ENCODE data around the gene SMARCD3.

SMARCD3 gene

GRCh38 chr7:151246851-151247580 lies 1.5 kb downstream of the SMARCD3 start:
- DNase-seq = peak; percentile 87

DNA sequence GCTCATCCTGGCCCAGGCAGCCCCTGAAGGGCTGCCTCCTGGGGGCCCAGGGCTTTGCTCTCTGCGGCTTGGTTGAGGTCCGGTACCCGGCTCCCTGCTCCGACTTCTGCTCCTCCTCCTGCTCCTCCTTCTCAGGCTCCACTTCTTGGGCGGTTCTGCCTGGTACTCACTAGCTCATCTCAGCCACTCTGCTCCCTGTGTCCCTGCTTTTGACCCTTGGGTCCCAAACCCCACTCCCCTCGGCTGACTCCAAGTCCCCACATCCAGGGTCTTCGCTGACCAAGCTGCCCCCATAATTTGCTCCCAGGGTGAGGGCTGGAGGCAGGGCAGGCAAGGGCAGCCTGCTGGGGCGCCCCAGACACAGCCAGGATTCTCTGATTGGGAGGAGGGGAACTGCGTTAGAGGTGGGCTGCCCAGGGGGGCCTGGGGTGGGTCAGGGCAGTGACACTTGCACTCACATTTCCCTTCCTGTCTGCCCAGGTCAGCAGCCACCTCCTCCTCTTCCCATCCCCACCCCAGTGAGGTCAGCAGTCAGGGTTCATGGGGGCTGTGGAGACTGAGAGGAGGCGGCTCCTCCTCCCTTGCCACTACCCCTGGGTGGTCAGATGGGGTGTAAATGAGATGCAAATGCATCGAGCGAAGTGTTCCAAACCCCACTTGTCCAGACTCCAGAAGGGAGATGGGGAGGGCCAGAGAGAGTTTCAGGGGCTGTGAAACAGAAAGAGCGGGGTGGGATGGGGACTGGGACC lies 2.2 kb downstream of the SMARCD3 start:
- DNase-seq = no peak

DNA sequence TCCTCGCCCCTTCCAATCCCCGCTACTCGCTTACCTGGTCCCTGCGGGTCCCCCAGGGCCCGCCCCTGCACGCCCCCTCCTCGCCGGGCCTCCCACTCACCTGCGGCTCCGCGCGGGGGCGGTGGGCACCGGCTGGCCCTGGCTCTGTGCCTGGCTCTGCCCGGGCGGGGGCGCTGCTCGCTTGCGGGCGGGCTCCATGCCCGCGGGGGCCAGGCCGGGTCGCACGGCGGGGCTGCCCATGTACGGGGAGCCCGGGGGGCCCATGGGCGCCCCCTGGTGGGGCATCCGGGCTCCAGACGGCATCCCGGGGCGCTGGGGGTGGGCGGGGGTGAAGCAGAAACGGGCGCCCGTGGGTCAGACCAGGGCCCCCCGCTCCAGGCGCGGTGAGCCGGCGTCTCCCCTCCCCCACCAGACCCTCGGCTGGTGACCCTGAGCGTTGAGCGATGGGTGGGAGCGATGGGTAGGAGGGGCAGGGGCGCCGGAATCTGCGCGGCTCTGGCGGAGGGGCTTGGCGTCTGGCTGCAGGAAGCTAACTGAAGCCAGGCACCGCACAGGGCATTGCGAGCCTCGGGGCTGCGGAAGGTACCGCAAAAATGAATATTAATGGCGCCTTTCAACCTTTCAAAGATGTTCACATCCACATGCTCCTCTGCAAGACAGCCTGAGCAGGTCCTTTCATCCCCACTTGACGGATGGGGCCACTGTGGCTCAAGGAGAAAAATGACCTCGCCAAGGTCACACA lies 3.0 kb downstream of the SMARCD3 start:
- peak; percentile 62 for DNase-seq

GRCh38 chr7:151244841-151245346 lies 3.6 kb downstream of the SMARCD3 start:
- DNase-seq = no peak

DNA sequence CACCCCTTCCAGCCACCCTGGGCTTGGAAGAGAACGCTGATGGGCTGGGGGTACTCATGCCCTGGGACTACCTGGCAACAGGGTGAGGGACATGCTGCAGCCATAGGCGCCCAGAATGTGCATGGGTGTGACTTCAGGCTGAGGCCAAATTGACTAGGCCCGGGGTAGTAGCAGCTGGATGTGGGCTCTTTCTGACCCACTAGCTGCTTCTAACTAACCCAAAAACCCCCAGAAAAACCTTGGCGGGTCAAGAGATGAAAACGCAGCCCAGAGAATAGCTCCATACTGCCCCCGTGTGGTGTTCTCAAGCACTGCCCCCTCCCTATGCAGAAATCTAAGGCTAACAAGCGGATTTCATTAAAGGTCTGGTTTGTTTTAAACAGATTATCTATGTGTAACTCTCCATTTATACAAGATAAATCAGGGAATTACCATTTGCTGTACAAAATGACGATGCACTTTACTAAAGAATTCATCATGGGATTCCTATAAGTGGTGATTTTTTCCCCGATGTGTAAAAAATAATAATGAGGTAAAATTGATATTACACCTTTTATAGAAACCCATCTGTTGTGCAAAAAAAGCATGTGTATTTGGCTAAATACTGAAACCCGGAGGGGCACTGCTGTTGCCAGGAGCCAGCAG lies 4.2 kb downstream of the SMARCD3 start:
- no peak for DNase-seq

DNA sequence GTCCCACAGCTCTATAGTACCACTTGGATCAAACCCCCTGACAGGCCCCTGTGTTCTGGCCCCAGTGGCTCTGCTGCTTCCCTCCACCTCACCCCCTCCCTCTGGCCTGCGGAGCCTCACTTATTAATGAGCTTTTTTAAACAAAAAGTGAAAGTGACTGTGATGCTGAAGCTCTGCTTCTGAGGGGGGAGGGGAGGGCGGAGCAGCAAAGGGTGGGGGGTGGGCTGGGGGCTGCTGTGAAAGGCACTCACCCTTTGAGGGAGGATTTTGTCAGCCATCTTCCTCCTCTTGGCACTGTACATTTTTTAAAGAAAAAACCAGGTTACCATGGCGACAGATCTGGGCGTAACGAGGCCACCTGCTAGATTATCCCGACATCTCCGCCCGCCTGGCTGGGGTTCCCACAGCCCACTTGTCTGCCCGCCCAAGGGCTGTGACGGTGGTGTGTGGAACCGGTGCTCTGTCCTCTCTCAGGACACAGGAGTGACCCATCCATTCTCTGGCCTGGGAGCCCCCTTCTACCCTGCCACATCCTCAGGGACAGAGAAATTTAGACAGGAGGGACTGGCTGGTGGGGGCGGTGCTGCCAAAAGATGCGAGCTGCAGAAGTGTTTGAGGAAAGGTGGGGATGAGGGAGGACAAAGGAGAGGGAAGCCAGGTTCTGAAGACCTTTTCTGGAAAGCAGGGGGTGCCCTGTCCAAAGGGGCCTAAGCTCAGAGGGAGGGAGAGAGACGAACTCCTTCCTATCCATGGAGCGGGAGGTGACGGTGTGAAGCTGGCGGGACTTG lies 4.9 kb downstream of the SMARCD3 start:
- DNase-seq = no peak

DNA sequence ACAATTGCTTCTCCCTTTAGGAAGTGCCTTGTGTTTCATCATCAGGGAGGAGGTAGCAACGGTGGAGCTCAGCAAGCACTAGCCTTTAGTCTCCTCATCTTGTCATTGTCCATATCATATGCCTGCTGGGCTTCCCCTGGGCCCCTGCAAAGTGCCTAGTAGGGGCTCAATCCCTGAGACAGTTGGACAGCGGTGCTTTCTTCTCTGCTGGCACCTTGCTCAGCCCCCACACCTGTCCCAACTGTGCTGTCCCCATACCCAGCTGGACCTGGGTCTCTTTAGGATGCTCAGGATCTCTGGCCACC lies 5.5 kb downstream of the SMARCD3 start:
- DNase-seq = no peak

GRCh38 chr7:151242159-151243044 lies 6.1 kb downstream of the SMARCD3 start:
- no peak for DNase-seq

DNA sequence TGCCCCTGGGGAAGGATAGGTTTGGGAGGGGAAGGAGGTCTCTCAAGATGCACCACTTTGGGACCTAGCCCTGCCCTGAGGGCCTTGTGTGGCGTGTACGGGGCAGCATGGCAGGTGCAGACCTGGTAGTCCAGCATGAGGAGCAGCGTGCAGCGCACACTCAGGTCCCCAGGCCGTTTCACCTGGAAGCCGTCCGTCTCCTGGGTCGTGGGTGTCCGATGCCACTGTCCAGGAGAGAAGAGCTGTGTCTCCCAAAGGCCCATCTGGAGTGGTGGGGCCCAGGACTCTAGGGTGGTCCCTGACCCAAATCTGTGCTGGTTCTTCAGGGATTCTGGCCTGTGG lies 6.8 kb downstream of the SMARCD3 start:
- no peak for DNase-seq

GRCh38 chr7:151240942-151241754 lies 7.3 kb downstream of the SMARCD3 start:
- no peak for DNase-seq

DNA sequence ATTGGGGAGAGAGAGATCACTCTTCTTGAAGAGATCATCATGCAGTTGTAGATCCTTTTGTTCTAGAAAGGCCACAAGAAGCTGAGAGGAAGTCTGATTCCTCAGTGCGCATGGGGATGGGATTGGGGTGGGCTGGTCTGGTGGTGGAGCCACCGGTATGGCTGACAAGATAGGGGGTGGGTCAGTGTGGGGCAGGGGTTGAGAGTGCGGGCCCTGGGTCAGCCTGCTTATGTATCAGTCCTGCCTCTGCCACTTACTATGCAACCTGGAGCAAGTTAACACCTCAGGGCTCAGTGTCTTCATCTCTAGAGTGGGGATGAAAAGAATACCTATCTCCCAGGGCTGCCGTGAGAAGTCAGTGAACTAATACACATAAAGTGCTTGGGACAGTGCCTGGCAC lies 8.0 kb downstream of the SMARCD3 start:
- no peak for DNase-seq

GRCh38 chr7:151239837-151240459 lies 8.5 kb downstream of the SMARCD3 start:
- no peak for DNase-seq

DNA sequence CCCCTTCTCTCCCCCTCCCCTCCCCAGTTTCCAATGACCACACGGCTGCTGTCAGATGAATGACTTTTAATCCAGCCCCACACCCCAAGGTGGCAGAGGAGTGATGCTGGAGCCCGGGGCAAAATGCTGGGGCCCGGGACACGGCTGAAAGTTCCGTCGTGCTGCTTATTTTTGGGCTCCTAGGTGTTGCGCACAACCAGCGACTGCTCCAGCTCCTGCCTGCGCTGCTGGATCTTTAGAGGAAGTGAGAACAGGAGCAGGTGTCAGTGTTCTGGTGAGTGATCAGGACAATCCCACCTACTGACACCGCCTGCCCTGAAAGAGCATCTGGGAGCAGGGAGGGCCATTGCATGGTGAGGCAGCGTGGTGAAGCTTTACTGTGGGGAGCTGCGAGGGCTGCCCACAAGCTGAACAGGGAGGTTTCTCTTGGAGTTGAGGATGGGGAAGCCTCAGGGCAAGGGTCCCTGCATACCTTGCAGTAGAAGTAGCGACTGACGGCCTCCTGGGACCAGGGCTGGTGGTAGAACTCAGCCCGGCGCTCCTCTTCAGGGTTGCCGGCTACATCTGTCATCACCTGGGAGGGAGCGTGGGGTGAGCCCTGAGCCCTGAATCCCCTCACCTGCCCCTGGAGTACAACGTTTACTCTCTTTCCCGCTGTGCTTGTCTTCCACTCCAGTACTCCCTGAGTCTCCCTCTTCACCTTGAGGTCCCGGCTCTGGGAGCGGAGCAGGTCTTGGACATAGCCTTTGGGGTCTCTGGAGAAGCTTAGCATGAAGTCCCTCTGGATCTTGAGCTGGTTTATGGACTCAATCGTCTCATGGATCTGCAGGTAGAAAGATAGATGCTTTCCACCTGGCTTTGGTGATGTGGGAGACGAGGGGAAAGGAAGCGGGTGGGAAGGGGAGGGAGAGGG lies 9.3 kb downstream of the SMARCD3 start:
- no peak for DNase-seq

DNA sequence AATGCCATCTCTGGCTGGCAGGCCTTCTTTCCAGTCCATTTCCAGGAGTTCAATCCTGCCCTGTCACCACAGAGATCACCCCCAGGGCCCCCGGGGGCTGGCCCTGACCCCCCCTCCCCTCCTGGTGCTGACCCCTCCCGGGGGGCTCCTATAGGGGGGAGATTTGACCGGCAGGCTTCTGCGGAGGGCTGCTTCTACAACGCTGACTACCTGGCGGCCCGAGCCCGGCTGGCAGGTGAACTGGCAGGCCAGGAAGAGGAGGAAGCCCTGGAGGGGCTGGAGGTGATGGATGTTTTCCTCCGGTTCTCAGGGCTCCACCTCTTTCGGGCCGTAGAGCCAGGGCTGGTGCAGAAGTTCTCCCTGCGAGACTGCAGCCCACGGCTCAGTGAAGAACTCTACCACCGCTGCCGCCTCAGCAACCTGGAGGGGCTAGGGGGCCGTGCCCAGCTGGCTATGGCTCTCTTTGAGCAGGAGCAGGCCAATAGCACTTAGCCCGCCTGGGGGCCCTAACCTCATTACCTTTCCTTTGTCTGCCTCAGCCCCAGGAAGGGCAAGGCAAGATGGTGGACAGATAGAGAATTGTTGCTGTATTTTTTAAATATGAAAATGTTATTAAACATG lies 10.2 kb downstream of the SMARCD3 start:
- DNase-seq = no peak

DNA sequence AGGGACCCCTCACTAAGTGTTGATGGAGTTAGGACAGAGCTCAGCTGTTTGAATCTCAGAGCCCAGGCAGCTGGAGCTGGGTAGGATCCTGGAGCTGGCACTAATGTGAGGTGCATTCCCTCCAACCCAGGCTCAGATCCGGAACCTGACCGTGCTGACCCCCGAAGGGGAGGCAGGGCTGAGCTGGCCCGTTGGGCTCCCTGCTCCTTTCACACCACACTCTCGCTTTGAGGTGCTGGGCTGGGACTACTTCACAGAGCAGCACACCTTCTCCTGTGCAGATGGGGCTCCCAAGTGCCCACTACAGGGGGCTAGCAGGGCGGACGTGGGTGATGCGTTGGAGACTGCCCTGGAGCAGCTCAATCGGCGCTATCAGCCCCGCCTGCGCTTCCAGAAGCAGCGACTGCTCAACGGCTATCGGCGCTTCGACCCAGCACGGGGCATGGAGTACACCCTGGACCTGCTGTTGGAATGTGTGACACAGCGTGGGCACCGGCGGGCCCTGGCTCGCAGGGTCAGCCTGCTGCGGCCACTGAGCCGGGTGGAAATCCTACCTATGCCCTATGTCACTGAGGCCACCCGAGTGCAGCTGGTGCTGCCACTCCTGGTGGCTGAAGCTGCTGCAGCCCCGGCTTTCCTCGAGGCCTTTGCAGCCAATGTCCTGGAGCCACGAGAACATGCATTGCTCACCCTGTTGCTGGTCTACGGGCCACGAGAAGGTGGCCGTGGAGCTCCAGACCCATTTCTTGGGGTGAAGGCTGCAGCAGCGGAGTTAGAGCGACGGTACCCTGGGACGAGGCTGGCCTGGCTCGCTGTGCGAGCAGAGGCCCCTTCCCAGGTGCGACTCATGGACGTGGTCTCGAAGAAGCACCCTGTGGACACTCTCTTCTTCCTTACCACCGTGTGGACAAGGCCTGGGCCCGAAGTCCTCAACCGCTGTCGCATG lies 11.0 kb downstream of the SMARCD3 start:
- DNase-seq = no peak

DNA sequence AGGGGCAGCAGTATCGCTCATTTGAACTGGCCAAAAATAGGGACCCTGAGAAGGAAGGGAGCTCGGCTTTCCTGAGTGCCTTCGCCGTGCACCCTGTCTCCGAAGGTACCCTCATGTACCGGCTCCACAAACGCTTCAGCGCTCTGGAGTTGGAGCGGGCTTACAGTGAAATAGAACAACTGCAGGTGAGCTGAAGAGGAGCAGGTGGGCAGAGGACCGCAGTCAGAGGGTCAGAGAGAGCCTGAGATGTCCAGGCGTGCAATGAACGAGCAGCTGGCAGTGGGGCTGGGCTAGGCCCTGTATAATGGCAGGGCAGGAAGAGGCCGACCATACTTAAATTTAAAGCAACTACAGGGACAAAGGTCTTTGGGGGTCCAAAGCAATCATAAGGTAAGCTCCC lies 12.1 kb downstream of the SMARCD3 start:
- no peak for DNase-seq

GRCh38 chr7:151235091-151235787 lies 13.3 kb downstream of the SMARCD3 start:
- no peak for DNase-seq

All from right hindlimb (tissue), 1 donor.